Vagina (tissue), 2 donors: ENCODE data around the gene HCN3. TPM values are rescaled to one million over a fixed set of nuclear protein-coding genes. Genes with fewer than 3 reads are reported as not detected.
"Not testable (repeated sequence)": the region's sequence is repeated elsewhere in the genome, so short reads cannot be mapped to it uniquely, and the experiment has no call there.

Source experiments
- DNase-seq, 2 donors: peaks; one replicate each; pipeline ENCODE4 v3.0.0-alpha.2; 2017; ENCODE audit errors: extremely low spot score in 2 of 2
- H3K27ac ChIP-seq: fragments of 200-600 bp; sonication (generic); one replicate; pipeline ENCODE4 v1.5.1; 2019
- H3K27me3 ChIP-seq: fragments of 200-600 bp; sonication (generic); one replicate; pipeline ENCODE4 v1.5.1; 2019
- H3K36me3 ChIP-seq, 2 donors: fragments of 200-600 bp; sonication (generic); one replicate each; pipeline ENCODE4 v1.5.1; 2017 to 2019
- H3K4me1 ChIP-seq: fragments of 200-600 bp; sonication (generic); one replicate; pipeline ENCODE4 v1.5.1; 2019
- H3K4me3 ChIP-seq, 2 donors: fragments of 200-600 bp; sonication (generic); 1 replicate in 1 of 2; 2 replicates in 1 of 2; pipeline ENCODE4 v1.5.1; 2016 to 2019
- H3K9me3 ChIP-seq: fragments of 200-600 bp; sonication (generic); one replicate; pipeline ENCODE4 v1.5.1; 2019
- POLR2A ChIP-seq, 2 donors: fragments of 450-650 bp; IDR thresholded peaks; one replicate each; pipeline ENCODE4 v1.6.1; 2017; ENCODE audit warnings: antibody characterized with exemption in 2 of 2, mild to moderate bottlenecking in 2 of 2, moderate library complexity in 2 of 2
- POLR2AphosphoS5 ChIP-seq, 2 donors: sonication (generic); formaldehyde crosslinking; IDR thresholded peaks; one replicate each; pipeline ENCODE4 v1.9.0; 2017; ENCODE audit warnings: antibody characterized with exemption in 2 of 2, mild to moderate bottlenecking in 2 of 2, low read depth in 1 of 2; ENCODE audit not compliant: insufficient read depth in 1 of 2
- intact Hi-C: fragments of 100-400 bp; cut with DNase I; formaldehyde crosslinking; loops from one replicate; pipeline ENCODE4 v1.15.1; 2023
- total RNA-seq: library from RNA; depleted of rRNA; stranded (reverse); fragments of >200 nt; gene quantifications from one replicate; pipeline ENCODE4 v1.2.3, GENCODE V29; 2016
- TF ChIP-seq, protein P1 (sequence below), 3 experiments: fragments of 450-650 bp in 2 of 3; fragments of 200-600 bp in 1 of 3; sonication (generic) in 1 of 3; IDR thresholded peaks; one replicate each; pipeline ENCODE4 v1.5.1; 2017 to 2019; ENCODE audit warnings: antibody characterized with exemption in 3 of 3, mild to moderate bottlenecking in 2 of 3, moderate library complexity in 2 of 3

The HCN3 gene
- total RNA-seq, result 4.2 TPM

DNA sequence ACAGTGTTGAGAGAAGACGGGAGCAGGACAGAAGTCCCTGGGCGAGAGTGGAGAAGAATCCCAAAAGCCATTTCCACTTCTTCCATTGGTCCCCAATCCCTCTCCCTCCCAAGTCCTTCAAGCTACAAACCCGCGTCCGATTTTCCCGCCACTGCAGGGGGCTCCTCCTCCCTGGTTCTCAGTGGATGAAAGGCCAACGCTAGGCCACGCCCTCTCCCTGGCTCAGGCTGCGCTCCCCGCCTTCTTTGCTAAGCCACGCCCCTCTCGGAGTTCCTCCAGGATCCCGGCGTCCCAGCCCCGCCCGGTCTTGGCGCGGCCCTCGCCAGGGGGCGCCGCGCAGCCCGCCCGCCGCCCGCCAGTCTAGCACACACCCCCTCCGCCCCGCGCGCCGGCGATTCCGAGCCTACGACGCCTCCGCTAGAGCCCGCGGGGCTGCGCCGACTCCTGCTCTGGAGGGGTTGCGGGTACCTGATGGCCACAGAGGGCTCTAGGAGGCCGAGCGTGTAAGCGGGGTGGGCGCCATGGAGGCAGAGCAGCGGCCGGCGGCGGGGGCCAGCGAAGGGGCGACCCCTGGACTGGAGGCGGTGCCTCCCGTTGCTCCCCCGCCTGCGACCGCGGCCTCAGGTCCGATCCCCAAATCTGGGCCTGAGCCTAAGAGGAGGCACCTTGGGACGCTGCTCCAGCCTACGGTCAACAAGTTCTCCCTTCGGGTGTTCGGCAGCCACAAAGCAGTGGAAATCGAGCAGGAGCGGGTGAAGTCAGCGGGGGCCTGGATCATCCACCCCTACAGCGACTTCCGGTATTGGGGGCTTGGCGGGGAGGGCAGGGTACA lies at the start of gene HCN3:
Gene HCN3, plus strand, starts transcription at position 394 of the 832 bp plus-strand sequence. Its CDS starts 128 bp downstream, at position 522.
- no peak for DNase-seq
- Histone ChIP-seq H3K36me3 (no peaks in the 10 kb centered on the region), H3K4me3 (peak within 1 kb of the TSS; percentile 59 to 65), H3K27me3 (no peaks in the 10 kb centered on the region), H3K9me3 (no peaks in the 10 kb centered on the region), H3K27ac (peak within 1 kb of the TSS; percentile 61), H3K4me1 (peaks cover 28% of the 10 kb centered on the region)
- TF ChIP-seq, protein P1, sequence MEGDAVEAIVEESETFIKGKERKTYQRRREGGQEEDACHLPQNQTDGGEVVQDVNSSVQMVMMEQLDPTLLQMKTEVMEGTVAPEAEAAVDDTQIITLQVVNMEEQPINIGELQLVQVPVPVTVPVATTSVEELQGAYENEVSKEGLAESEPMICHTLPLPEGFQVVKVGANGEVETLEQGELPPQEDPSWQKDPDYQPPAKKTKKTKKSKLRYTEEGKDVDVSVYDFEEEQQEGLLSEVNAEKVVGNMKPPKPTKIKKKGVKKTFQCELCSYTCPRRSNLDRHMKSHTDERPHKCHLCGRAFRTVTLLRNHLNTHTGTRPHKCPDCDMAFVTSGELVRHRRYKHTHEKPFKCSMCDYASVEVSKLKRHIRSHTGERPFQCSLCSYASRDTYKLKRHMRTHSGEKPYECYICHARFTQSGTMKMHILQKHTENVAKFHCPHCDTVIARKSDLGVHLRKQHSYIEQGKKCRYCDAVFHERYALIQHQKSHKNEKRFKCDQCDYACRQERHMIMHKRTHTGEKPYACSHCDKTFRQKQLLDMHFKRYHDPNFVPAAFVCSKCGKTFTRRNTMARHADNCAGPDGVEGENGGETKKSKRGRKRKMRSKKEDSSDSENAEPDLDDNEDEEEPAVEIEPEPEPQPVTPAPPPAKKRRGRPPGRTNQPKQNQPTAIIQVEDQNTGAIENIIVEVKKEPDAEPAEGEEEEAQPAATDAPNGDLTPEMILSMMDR (IDR thresholded peaks at IDR 0.05), result peak; percentile 15 to 69 (median 49)
- TF ChIP-seq POLR2AphosphoS5 (IDR thresholded peaks at IDR 0.05; ENCODE audit: insufficient read depth in 1 of 2, low read depth in 1 of 2) (peak; percentile 41 to 48), POLR2A (IDR thresholded peaks at IDR 0.05) (no peak)
- intact Hi-C loops, result loop anchor here (5.0 kb wide), 1 partner anchor 45 kb away; the partner anchor contains the start of gene RUSC1

DNA sequence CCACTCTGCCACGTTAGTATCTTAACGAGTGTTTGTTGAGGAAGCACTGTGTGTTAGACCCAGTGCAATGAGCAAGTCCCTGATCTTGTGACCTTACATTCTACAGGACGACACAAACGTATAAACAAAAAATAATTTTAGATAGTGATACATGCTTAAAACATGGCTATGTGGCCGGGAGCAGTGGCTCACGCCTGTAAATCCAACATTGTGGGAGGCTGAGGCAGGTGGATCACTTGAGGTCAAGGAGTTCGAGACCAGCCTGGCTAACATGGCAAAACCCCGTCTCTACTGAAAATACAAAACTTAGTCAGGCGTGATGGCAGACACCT lies 49.2 kb upstream of the HCN3 start:
- H3K27me3 ChIP-seq, result no peaks in the 10 kb centered on the region
- no peaks in the 10 kb centered on the region for H3K36me3 ChIP-seq
- intact Hi-C loops, result loop anchor here (5.0 kb wide), 1 partner anchor 51 kb away; no protein-coding TSS in a partner anchor
- peak overlapping the region; percentile 57 to 66 for H3K4me3 ChIP-seq
- TF ChIP-seq, protein P1 (IDR thresholded peaks at IDR 0.05), result no peak
- no peak for TF ChIP-seq POLR2AphosphoS5 (IDR thresholded peaks at IDR 0.05; ENCODE audit: insufficient read depth in 1 of 2, low read depth in 1 of 2)
- TF ChIP-seq POLR2A (IDR thresholded peaks at IDR 0.05), result no peak
- H3K9me3 ChIP-seq, result no peaks in the 10 kb centered on the region
- H3K27ac ChIP-seq, result peak overlapping the region; percentile 79
- peaks cover 35% of the 10 kb centered on the region for H3K4me1 ChIP-seq
- no peak for DNase-seq

DNA sequence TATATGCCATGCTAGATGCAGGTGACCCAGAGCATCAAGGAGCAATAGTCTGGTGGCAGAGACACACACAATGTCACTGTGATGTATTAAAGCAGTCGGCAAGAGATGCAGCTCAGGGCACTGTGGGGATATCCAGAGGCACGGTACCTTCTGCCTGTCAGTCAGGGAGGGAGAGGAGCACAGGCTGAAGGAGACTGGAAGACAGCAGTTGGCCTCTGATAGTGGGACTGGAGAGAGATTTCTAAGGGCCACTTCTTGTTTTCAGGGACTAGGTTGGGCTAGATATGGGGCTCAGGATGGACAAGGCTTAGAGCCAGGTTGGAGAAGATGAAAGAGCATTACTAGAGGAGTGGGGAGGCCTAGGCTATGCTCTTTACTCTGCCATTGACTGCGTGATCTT lies 46.0 kb upstream of the HCN3 start:
- H3K4me3 ChIP-seq, H3K9me3 ChIP-seq, DNase-seq, H3K27ac ChIP-seq, intact Hi-C loops, H3K27me3 ChIP-seq, H3K36me3 ChIP-seq: not testable (repeated sequence)
- peaks cover 19% of the 10 kb centered on the region for H3K4me1 ChIP-seq

DNA sequence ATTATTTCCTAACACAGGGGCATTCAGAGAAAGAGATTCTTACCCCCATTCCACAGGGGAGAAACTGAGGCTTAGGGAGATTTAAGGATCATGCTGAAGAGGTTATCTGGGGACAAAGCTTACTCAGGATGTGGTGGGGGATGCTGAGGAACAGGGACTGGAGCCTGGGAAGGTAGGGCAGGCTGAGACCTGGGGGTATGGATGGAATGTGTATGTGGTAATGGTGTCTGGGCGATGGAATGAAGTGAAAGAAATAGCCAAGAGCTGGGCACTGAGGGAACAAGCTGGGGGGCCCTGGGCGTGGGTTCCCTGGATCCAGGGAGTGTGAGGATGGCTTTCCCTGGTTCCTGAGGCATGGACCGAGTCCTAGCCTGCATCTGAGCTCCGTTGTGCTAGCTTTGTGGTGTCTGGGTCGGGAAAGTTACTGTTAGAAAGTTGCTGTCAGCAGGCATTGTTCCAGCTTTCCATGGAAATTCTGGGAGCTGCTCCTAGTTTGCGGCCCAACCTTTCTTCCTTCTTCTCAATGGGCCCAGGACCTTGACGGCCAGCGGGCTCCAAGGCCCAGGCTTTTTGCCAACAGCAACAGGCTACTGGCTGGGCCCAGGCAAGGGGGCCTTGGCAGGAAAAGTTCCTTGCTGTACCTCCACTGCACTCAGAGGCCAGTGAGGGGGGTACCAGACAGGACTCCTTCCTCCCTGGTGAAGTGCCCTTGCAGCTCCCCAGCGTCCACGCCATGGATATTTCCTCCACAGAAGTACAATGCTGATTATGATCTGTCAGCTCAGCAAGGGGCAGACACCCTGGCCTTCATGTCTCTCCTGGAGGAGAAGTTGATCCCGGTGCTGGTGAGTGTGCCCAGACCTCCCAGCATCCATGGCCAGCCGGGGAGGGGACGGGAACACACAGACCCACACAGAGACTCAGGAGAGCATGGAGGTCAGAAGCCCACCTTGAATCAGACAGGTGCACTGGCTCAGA lies 45.0 kb upstream of the HCN3 start:
- intact Hi-C loops, H3K4me3 ChIP-seq, DNase-seq, H3K9me3 ChIP-seq, H3K27me3 ChIP-seq: not testable (repeated sequence)
- Histone ChIP-seq H3K36me3 (peaks cover 0 to 14% of the 10 kb centered on the region in 2 donors), H3K27ac (peak overlapping the region; percentile 10), H3K4me1 (peaks cover 11% of the 10 kb centered on the region)

DNA sequence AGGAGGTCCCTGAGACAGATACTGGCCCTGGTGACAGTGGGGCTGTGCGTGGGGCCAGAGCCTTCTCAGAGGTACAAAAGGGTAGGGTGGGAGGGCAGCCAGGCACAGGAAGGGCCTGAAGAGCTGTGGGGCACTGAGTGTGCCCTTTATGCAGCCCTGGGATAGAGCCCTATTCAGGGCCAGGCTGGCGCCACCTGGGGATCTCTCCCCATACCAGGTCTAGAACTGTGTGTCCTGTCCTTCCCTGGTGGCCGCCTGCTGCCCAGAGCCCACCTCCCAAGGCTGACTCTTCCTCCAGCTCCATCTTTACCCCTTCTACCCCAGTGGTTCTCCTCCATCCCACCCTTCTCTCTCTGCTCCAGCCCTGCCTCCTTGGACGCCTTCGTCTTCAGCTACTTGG lies 43.8 kb upstream of the HCN3 start:
- Histone ChIP-seq H3K36me3 (peaks cover 0 to 17% of the 10 kb centered on the region in 2 donors), H3K4me1 (peaks cover 11% of the 10 kb centered on the region)
- intact Hi-C loops, H3K9me3 ChIP-seq, H3K4me3 ChIP-seq, DNase-seq, H3K27ac ChIP-seq, H3K27me3 ChIP-seq: not testable (repeated sequence)

DNA sequence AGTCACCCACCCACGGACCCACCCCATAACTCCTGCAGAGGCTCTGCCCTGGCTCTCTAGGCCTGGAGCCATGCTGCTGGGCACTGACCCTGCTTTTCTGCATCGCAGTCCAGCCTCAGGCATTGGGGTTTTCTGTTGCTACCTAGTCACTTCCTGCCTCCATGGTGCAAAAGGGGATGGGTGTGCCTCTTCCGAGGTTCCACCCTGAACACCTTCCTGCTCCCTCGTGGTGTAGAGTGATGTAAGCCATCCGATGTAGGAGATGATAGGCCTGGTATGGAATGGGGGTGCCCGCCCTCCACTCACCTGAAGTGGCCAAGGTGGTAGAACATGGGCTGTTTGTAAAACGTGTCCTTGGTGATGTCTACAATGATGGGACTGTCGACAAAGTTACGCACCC lies 41.9 kb upstream of the HCN3 start:
- H3K9me3 ChIP-seq, DNase-seq, H3K27me3 ChIP-seq, H3K27ac ChIP-seq, intact Hi-C loops, H3K4me3 ChIP-seq: not testable (repeated sequence)
- H3K4me1 ChIP-seq, result peaks cover 18% of the 10 kb centered on the region
- H3K36me3 ChIP-seq, result peaks cover 0 to 29% of the 10 kb centered on the region in 2 donors
